H9 (cell line): ENCODE measurements around the gene SLC7A5. TPM values are rescaled to one million over a fixed set of nuclear protein-coding genes. Genes with fewer than 3 reads are reported as not detected.

Experiments
- DNase-seq: peaks from one replicate; pipeline ENCODE4 v3.0.0-alpha.2; 2017
- H2AFZ ChIP-seq: one replicate; pipeline ENCODE4 v1.6.1; 2013; ENCODE audit warnings: mild to moderate bottlenecking, low read length, control low read depth, moderate library complexity
- H2AK5ac ChIP-seq: 2 replicates; pipeline ENCODE4 v1.6.1; 2013; ENCODE audit warnings: low read length, control low read depth, mixed read lengths; ENCODE audit not compliant: insufficient read length
- H2BK120ac ChIP-seq: one replicate; pipeline ENCODE4 v1.6.1; 2013; ENCODE audit warnings: low read depth, mild to moderate bottlenecking, low read length, control low read depth, inconsistent platforms; ENCODE audit not compliant: poor library complexity, severe bottlenecking
- H2BK12ac ChIP-seq: 2 replicates; pipeline ENCODE4 v1.6.1; 2013; ENCODE audit warnings: low read length, control low read depth, mixed read lengths, low read depth; ENCODE audit not compliant: insufficient read length
- H2BK15ac ChIP-seq: 2 replicates; pipeline ENCODE4 v1.6.1; 2013; ENCODE audit warnings: low read depth, low read length, control low read depth
- H2BK20ac ChIP-seq: one replicate; pipeline ENCODE4 v1.6.1; 2013; ENCODE audit warnings: low read depth, mild to moderate bottlenecking, low read length, control low read depth, inconsistent platforms; ENCODE audit not compliant: poor library complexity, severe bottlenecking
- H2BK5ac ChIP-seq: 2 replicates; pipeline ENCODE4 v1.6.1; 2013; ENCODE audit warnings: low read length, control low read depth, mixed read lengths; ENCODE audit not compliant: insufficient read length
- H3K14ac ChIP-seq: 2 replicates; pipeline ENCODE4 v1.6.1; 2013; ENCODE audit warnings: low read length, control low read depth; ENCODE audit not compliant: insufficient read depth
- H3K18ac ChIP-seq: 2 replicates; pipeline ENCODE4 v1.6.1; 2013; ENCODE audit warnings: low read depth, mild to moderate bottlenecking, mixed read lengths, low read length, control low read depth; ENCODE audit not compliant: insufficient read length
- H3K23ac ChIP-seq: 2 replicates; pipeline ENCODE4 v1.6.1; 2013; ENCODE audit warnings: low read length, control low read depth, mixed read lengths, low read depth; ENCODE audit not compliant: insufficient read length
- H3K23me2 ChIP-seq: 2 replicates; pipeline ENCODE4 v1.6.1; 2013; ENCODE audit warnings: low read depth, mild to moderate bottlenecking, mixed read lengths, low read length, control low read depth; ENCODE audit not compliant: insufficient read length, poor library complexity, severe bottlenecking
- H3K27ac ChIP-seq: 2 replicates; pipeline ENCODE4 v1.5.1; 2013; ENCODE audit warnings: low read length, control low read depth, mixed read lengths, low read depth; ENCODE audit not compliant: insufficient read length
- H3K27me3 ChIP-seq: 2 replicates; pipeline ENCODE4 v1.6.1; 2013; ENCODE audit warnings: low read length, control low read depth, inconsistent platforms; ENCODE audit not compliant: insufficient read depth
- H3K4ac ChIP-seq: 2 replicates; pipeline ENCODE4 v1.6.1; 2013; ENCODE audit warnings: low read depth, mild to moderate bottlenecking, control low read depth, inconsistent platforms, low read length, moderate library complexity
- H3K4me1 ChIP-seq: 2 replicates; pipeline ENCODE4 v1.6.1; 2013; ENCODE audit warnings: low read length, control low read depth, inconsistent platforms; ENCODE audit not compliant: insufficient read depth
- H3K4me2 ChIP-seq: 2 replicates; pipeline ENCODE4 v1.6.1; 2013; ENCODE audit warnings: low read length, control low read depth, mixed read lengths; ENCODE audit not compliant: insufficient read length, insufficient read depth
- H3K56ac ChIP-seq: 2 replicates; pipeline ENCODE4 v1.6.1; 2013; ENCODE audit warnings: low read depth, mild to moderate bottlenecking, mixed read lengths, low read length, control low read depth; ENCODE audit not compliant: insufficient read length
- H3K79me1 ChIP-seq: 2 replicates; pipeline ENCODE4 v1.6.1; 2013; ENCODE audit warnings: low read depth, mild to moderate bottlenecking, moderate library complexity, low read length, control low read depth, inconsistent platforms; ENCODE audit not compliant: insufficient read depth, poor library complexity, severe bottlenecking
- H3K79me2 ChIP-seq: 2 replicates; pipeline ENCODE4 v1.6.1; 2013; ENCODE audit warnings: low read length, control low read depth, inconsistent platforms; ENCODE audit not compliant: insufficient read depth
- H3K9ac ChIP-seq: 2 replicates; pipeline ENCODE4 v1.6.1; 2013; ENCODE audit warnings: low read length, control low read depth, mixed read lengths; ENCODE audit not compliant: insufficient read length; ENCODE audit errors: extremely low read depth
- H3K9me3 ChIP-seq: one replicate; pipeline ENCODE4 v1.6.1; 2013; ENCODE audit warnings: low read depth, low read length, inconsistent platforms; ENCODE audit not compliant: control insufficient read depth
- H3T11ph ChIP-seq: one replicate; pipeline ENCODE4 v1.6.1; 2013; ENCODE audit warnings: mild to moderate bottlenecking, low read length, control low read depth, inconsistent platforms
- H4K20me1 ChIP-seq: one replicate; pipeline ENCODE4 v1.6.1; 2013; ENCODE audit not compliant: control insufficient read depth, insufficient read length, insufficient read depth
- H4K5ac ChIP-seq: 2 replicates; pipeline ENCODE4 v1.6.1; 2013; ENCODE audit warnings: low read depth, mild to moderate bottlenecking, mixed read lengths, low read length, control low read depth; ENCODE audit not compliant: insufficient read length
- H4K8ac ChIP-seq: replicated peaks from 2 replicates; pipeline ENCODE4 v1.6.1; 2013; ENCODE audit warnings: low read length, control low read depth, mixed read lengths, low read depth; ENCODE audit not compliant: insufficient read length
- H4K91ac ChIP-seq: 2 replicates; pipeline ENCODE4 v1.6.1; 2013; ENCODE audit warnings: low read depth, mild to moderate bottlenecking, moderate library complexity, mixed read lengths, low read length, control low read depth; ENCODE audit not compliant: insufficient read length
- H3K27ac Mint-ChIP-seq, 3 experiments: 2 replicates in 2 of 3; 3 replicates in 1 of 3; pipeline ENCODE4 v1.8.0; 2020 to 2021; ENCODE audit warnings: mixed read lengths in 3 of 3, mild to moderate bottlenecking in 1 of 3, moderate library complexity in 1 of 3
- H3K27me3 Mint-ChIP-seq: 2 replicates; pipeline ENCODE4 v1.8.0; 2021; ENCODE audit warnings: low read depth, mild to moderate bottlenecking, moderate library complexity, mixed read lengths
- H3K36me3 Mint-ChIP-seq, 3 experiments: 2 replicates in 2 of 3; 3 replicates in 1 of 3; pipeline ENCODE4 v1.8.0; 2020 to 2021; ENCODE audit warnings: low read depth in 3 of 3, mixed read lengths in 3 of 3; ENCODE audit not compliant: insufficient read depth in 1 of 3
- H3K4me1 Mint-ChIP-seq, 2 experiments: 2 replicates each; pipeline ENCODE4 v1.8.0; 2020; ENCODE audit warnings: mixed read lengths in 2 of 2
- H3K4me3 Mint-ChIP-seq, 2 experiments: 2 replicates in 1 of 2; 3 replicates in 1 of 2; pipeline ENCODE4 v1.8.0; 2020 to 2021; ENCODE audit warnings: mild to moderate bottlenecking in 2 of 2, mixed read lengths in 2 of 2, moderate library complexity in 1 of 2
- H3K9me3 Mint-ChIP-seq, 2 experiments: 2 replicates in 1 of 2; 3 replicates in 1 of 2; pipeline ENCODE4 v1.8.0; 2020; ENCODE audit warnings: mild to moderate bottlenecking in 2 of 2, mixed read lengths in 2 of 2, moderate library complexity in 1 of 2
- WGBS: extraction: QIAGEN DNeasy Blood & Tissue Kit; methylation state at CpG from one replicate; pipeline ENCODE4 v1.1.7; 2013; ENCODE audit warnings: missing lambda C conversion rate, low lambda C conversion rate, mixed read lengths; ENCODE audit not compliant: insufficient read length; ENCODE audit errors: extremely low coverage; 5-methylcytosine and 5-hydroxymethylcytosine counted together
- total RNA-seq: library from RNA; stranded (reverse); gene quantifications from 2 replicates; pipeline ENCODE4 v1.2.1, GENCODE V29; 2021
- TF ChIP-seq, protein P1 (sequence below): fragments of 200-600 bp; sonication (generic); conservative IDR thresholded peaks from 3 replicates; pipeline ENCODE4 v1.8.0; 2021; ENCODE audit warnings: antibody characterized with exemption, mild to moderate bottlenecking

The SLC7A5 gene
- total RNA-seq, 1 experiment from 2014 or later, result 217 TPM

DNA sequence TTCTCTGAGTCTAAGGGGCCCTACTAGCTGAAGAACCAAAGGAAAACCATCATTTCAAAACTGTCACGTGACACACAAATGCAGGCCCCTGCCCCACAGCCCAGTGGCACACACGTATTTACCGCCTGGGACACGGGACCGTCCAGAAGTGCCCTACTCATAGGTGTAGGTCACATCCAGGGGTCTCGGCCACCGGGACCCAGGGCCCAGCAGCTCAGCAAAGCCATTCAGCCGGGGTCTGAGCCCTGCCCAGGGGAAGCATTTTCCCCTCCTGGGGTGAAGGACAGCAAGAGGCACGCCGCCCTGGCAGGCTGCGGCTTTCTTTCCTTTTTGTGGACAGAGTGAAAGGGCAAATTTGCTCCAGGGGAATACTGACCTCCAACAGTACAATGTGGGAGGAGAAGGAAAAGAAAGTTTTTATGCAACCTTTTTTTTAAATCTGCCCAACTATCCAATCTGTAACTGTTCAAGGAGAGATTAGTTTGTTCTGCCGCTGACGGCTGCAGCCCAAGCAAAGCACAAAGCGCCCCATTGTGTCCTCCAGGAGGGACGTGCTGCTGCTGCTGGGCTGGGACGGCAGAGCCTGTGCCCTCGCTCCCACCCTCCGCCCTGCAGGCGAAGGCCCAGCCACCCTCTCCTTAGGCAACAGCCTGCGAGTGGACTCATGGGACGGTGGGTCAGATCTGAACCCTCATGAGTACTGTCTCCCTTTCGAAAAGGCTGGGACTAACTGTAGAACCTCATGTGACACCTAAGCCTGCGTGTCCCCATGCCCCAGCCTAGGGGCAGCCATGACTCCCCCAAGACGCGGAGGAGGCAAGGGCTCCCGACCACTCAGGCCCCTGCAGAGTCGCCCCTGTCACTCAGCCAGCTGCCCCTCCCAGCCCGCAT is 21.3 kb downstream of the SLC7A5 start:
- peaks cover 4% of the 10 kb centered on the region for H3K79me1 ChIP-seq
- H3K14ac ChIP-seq, result no peak overlapping the region
- Mint-ChIP-seq H3K9me3 (peaks cover 0 to 3% of the 10 kb centered on the region in 2 experiments; a peak in 1 of 5 replicates), H3K4me3 (no peak overlapping the region), H3K27ac (peak overlapping the region in 1 of 3 experiments; percentile 44; a peak in 2 of 7 replicates), H3K36me3 (peaks cover 27 to 69% (median 41%) of the 10 kb centered on the region in 3 experiments), H3K27me3 (no peaks in the 10 kb centered on the region; the same call in 1 of the 2 replicates), H3K4me1 (peaks cover 18 to 50% of the 10 kb centered on the region in 2 experiments)
- no peak overlapping the region for H2BK5ac ChIP-seq
- TF ChIP-seq, protein P1, sequence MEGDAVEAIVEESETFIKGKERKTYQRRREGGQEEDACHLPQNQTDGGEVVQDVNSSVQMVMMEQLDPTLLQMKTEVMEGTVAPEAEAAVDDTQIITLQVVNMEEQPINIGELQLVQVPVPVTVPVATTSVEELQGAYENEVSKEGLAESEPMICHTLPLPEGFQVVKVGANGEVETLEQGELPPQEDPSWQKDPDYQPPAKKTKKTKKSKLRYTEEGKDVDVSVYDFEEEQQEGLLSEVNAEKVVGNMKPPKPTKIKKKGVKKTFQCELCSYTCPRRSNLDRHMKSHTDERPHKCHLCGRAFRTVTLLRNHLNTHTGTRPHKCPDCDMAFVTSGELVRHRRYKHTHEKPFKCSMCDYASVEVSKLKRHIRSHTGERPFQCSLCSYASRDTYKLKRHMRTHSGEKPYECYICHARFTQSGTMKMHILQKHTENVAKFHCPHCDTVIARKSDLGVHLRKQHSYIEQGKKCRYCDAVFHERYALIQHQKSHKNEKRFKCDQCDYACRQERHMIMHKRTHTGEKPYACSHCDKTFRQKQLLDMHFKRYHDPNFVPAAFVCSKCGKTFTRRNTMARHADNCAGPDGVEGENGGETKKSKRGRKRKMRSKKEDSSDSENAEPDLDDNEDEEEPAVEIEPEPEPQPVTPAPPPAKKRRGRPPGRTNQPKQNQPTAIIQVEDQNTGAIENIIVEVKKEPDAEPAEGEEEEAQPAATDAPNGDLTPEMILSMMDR, result no peak
- no peak overlapping the region for H3K4ac ChIP-seq
- H3T11ph ChIP-seq, result no peak overlapping the region
- H3K56ac ChIP-seq, result no peak overlapping the region
- H2BK120ac ChIP-seq, result no peak overlapping the region
- no peaks in the 10 kb centered on the region for H3K27me3 ChIP-seq
- no peak overlapping the region for H2BK15ac ChIP-seq
- no peak overlapping the region for H3K27ac ChIP-seq
- no peak overlapping the region for H2BK12ac ChIP-seq
- H2BK20ac ChIP-seq, result no peak overlapping the region
- no peak overlapping the region for H4K8ac ChIP-seq
- no peak overlapping the region for H3K9ac ChIP-seq
- no peak overlapping the region for H2AK5ac ChIP-seq
- no peaks in the 10 kb centered on the region for H3K9me3 ChIP-seq
- H3K23me2 ChIP-seq, result no peaks in the 10 kb centered on the region
- no peak overlapping the region for H3K23ac ChIP-seq
- H3K18ac ChIP-seq, result no peak overlapping the region
- H4K20me1 ChIP-seq, result peaks cover 2% of the 10 kb centered on the region
- H3K79me2 ChIP-seq, result no peaks in the 10 kb centered on the region; the same call in 1 of the 2 replicates
- H3K4me2 ChIP-seq, result no peak overlapping the region
- H4K5ac ChIP-seq, result no peak overlapping the region
- H2AFZ ChIP-seq, result no peak overlapping the region
- no CpG with 5 or more reads among the region's 28 CpGs for WGBS
- H3K4me1 ChIP-seq, result no peaks in the 10 kb centered on the region; the same call in 1 of the 2 replicates
- DNase-seq, result no peak
- H4K91ac ChIP-seq, result no peak overlapping the region
